ENCODE results near the gene TMEM266. TPM values are rescaled to one million over a fixed set of nuclear protein-coding genes. Genes with fewer than 3 reads are reported as not detected.

TMEM266 gene
- total RNA-seq, 5 donors from 2014 or later (not counting 1 experiment from before 2014, with no cell fraction given) = 0.16 TPM; not detected in 4

DNA sequence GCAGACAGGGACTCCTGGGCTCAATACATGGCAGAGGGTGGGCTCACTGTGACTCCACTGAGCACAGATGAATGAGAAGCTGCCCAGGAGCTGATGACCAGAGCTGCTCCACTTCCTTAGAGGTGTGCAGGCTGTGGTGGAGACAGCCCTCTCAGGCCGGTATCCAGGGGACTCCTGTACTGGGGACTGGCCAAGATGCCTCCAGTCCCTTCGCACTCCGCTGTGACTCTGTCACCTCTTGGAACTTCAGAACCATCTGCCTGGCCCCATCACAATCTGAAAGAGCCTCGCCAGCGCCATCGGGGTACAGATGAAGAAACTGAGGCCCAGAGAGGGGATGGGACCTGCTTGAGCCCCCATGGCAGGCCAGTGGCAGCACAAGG, 140.3 kb downstream of the TMEM266 start:
- peaks cover 0 to 2% of the 10 kb centered on the region in 2 donors for H3K36me3 ChIP-seq (ENCODE audit: control insufficient read depth in 2 of 2, extremely low read depth in 1 of 2, insufficient read depth in 1 of 2, low read length in 1 of 2)
- no peaks in the 10 kb centered on the region for H3K27me3 ChIP-seq (replicated peaks in 1 of 2; ENCODE audit: control insufficient read depth in 2 of 2, extremely low read depth in 1 of 2, insufficient read depth in 2 of 2, low read length in 1 of 2)
- no peaks in the 10 kb centered on the region for H3K4me1 Mint-ChIP-seq
- ChIA-PET CTCF (no interaction called here), POLR2A (no interaction called here)
- H3K27ac ChIP-seq (ENCODE audit: low read length) = no peak overlapping the region
- ATAC-seq (replicated peaks in 1 of 4) = no peak
- DNase-seq = no peak
- H3K4me3 Mint-ChIP-seq = no peak overlapping the region
- H3K4me1 ChIP-seq (ENCODE audit: control insufficient read depth in 1 of 2, extremely low read depth in 1 of 2, insufficient read depth in 2 of 2, low read length in 2 of 2) = no peaks in the 10 kb centered on the region
- WGBS (ENCODE audit: insufficient coverage) = 95% methylated on average over 6 of the region's 6 CpGs
- no peak overlapping the region for H3K4me3 ChIP-seq (ENCODE audit: control insufficient read depth in 1 of 2, extremely low read depth in 1 of 2, low read length in 1 of 2)
- H3K27me3 Mint-ChIP-seq = no peaks in the 10 kb centered on the region
- H3K36me3 Mint-ChIP-seq = no peaks in the 10 kb centered on the region
- H3K9me3 ChIP-seq = no peaks in the 10 kb centered on the region
- no peaks in the 10 kb centered on the region for H3K9me3 Mint-ChIP-seq
- no peak overlapping the region for H3K27ac Mint-ChIP-seq

DNA sequence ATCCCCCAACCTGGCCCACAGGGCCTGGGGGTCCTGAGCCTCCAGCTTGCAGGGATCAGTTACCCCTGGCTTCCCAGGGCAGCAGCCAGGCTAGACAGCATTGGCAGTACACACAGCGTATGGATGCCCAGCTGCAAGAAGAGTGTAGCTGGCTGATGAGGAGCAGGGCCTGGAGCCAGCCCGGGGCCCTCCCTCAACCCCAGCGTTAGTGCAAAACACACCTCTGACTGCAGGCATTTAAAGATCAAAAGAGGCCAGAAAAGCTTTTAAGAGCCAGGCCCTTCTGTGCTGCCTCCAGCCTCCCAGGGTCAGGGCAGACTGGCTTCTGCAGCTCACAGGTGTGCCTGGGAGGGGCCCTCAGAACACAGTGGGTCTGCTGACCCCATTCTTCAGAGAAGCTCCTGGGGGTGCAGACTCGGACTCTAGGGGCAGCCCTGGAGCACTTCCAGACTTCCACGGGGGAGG, 140.9 kb downstream of the TMEM266 start:
- Histone ChIP-seq H3K27me3 (replicated peaks in 1 of 2; ENCODE audit: control insufficient read depth in 2 of 2, extremely low read depth in 1 of 2, insufficient read depth in 2 of 2, low read length in 1 of 2) (no peaks in the 10 kb centered on the region), H3K4me3 (ENCODE audit: control insufficient read depth in 1 of 2, extremely low read depth in 1 of 2, low read length in 1 of 2) (no peak overlapping the region), H3K27ac (ENCODE audit: low read length) (no peak overlapping the region), H3K36me3 (ENCODE audit: control insufficient read depth in 2 of 2, extremely low read depth in 1 of 2, insufficient read depth in 1 of 2, low read length in 1 of 2) (peaks cover 0 to 2% of the 10 kb centered on the region in 2 donors), H3K9me3 (no peaks in the 10 kb centered on the region), H3K4me1 (ENCODE audit: control insufficient read depth in 1 of 2, extremely low read depth in 1 of 2, insufficient read depth in 2 of 2, low read length in 2 of 2) (no peaks in the 10 kb centered on the region)
- no peaks in the 10 kb centered on the region for H3K27me3 Mint-ChIP-seq
- no peak overlapping the region for H3K4me3 Mint-ChIP-seq
- H3K9me3 Mint-ChIP-seq = no peaks in the 10 kb centered on the region
- H3K27ac Mint-ChIP-seq = no peak overlapping the region
- H3K36me3 Mint-ChIP-seq = no peaks in the 10 kb centered on the region
- CTCF ChIA-PET = no interaction called here
- no peak for DNase-seq
- no peak for ATAC-seq (replicated peaks in 1 of 4)
- H3K4me1 Mint-ChIP-seq = no peaks in the 10 kb centered on the region
- POLR2A ChIA-PET = no interaction called here
- WGBS (ENCODE audit: insufficient coverage) = 65% methylated on average over 5 of the region's 5 CpGs

DNA sequence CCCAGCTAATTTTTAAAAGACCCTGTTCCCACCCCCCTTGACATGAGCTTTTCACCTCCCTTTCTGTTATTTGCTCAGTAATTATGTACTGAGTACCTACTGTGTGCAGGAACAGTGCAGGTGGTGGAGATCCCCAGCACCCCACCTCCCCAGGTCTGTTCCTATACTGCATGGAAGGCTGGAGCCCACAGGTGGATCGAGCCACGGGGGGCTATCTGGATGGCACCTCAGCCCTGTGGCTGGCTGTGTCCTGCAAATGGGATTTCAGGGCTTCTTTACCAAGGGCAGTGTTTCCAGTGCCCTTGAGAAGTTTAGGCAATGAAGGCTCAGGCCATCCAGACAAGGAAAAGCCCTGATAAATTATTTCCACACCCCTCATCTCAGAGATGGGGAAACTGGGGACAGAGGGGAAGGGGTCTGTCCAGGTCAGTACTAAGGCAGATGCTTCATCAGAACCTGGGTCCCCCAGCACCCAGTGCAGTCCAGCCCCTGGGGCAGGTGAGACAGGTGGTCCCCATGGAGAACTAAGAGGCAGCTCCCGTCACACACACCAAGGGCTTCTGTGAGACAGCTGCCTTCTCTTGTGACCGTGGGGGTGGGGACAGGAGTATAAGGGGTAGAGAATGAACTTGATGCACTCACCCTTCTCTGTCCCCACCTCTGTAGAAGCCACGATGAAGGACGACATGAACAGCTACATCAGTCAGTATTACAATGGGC, 141.9 kb downstream of the TMEM266 start:
- Histone ChIP-seq H3K27ac (ENCODE audit: low read length) (no peak overlapping the region), H3K36me3 (ENCODE audit: control insufficient read depth in 2 of 2, extremely low read depth in 1 of 2, insufficient read depth in 1 of 2, low read length in 1 of 2) (peaks cover 2 to 4% of the 10 kb centered on the region in 2 donors), H3K4me1 (ENCODE audit: control insufficient read depth in 1 of 2, extremely low read depth in 1 of 2, insufficient read depth in 2 of 2, low read length in 2 of 2) (no peaks in the 10 kb centered on the region), H3K27me3 (replicated peaks in 1 of 2; ENCODE audit: control insufficient read depth in 2 of 2, extremely low read depth in 1 of 2, insufficient read depth in 2 of 2, low read length in 1 of 2) (no peaks in the 10 kb centered on the region), H3K9me3 (no peaks in the 10 kb centered on the region), H3K4me3 (ENCODE audit: control insufficient read depth in 1 of 2, extremely low read depth in 1 of 2, low read length in 1 of 2) (no peak overlapping the region)
- DNase-seq = no peak
- ChIA-PET CTCF (no interaction called here), POLR2A (no interaction called here)
- Mint-ChIP-seq H3K4me3 (no peak overlapping the region), H3K4me1 (no peaks in the 10 kb centered on the region), H3K27me3 (no peaks in the 10 kb centered on the region), H3K27ac (no peak overlapping the region), H3K36me3 (no peaks in the 10 kb centered on the region), H3K9me3 (no peaks in the 10 kb centered on the region)
- no peak for ATAC-seq (replicated peaks in 1 of 4)
- WGBS (ENCODE audit: insufficient coverage) = 100% methylated on average over 2 of the region's 6 CpGs

DNA sequence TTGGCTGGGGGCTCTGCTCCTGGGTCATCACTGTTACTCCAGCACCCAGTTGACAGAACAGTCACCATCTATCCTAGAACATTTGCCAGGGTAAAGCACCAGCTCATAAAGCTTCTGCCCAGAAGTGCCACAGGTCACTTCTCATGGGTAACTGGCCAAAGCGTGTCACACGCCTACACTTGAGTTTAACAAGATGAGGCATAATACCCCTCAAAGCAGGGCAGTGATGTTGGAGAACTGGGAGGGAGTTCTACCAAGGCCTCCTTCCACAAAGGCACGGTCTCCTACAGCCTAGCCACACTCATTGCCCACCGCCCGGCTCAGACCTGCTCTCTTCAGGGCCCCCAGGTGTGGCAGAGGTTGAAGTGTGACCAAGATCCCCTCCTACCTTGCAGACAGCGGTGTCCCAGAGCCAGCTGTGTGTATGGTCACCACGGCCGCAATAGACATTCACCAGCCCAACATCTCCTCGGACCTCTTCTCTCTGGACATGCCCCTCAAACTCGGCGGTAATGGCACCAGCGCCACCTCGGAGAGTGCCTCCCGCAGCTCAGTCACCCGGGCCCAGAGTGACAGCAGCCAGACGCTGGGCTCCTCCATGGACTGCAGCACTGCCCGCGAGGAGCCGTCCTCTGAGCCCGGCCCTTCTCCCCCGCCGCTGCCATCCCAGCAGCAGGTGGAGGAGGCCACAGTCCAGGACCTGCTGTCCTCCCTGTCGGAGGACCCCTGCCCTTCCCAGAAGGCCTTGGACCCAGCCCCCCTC, 143.7 kb downstream of the TMEM266 start:
- Mint-ChIP-seq H3K9me3 (no peaks in the 10 kb centered on the region), H3K27me3 (no peaks in the 10 kb centered on the region), H3K4me1 (no peaks in the 10 kb centered on the region), H3K36me3 (peaks cover 9% of the 10 kb centered on the region), H3K4me3 (no peak overlapping the region), H3K27ac (no peak overlapping the region)
- POLR2A ChIA-PET = no interaction called here
- Histone ChIP-seq H3K27me3 (replicated peaks in 1 of 2; ENCODE audit: control insufficient read depth in 2 of 2, extremely low read depth in 1 of 2, insufficient read depth in 2 of 2, low read length in 1 of 2) (no peaks in the 10 kb centered on the region), H3K9me3 (no peaks in the 10 kb centered on the region), H3K27ac (ENCODE audit: low read length) (no peak overlapping the region), H3K4me1 (ENCODE audit: control insufficient read depth in 1 of 2, extremely low read depth in 1 of 2, insufficient read depth in 2 of 2, low read length in 2 of 2) (no peaks in the 10 kb centered on the region), H3K4me3 (ENCODE audit: control insufficient read depth in 1 of 2, extremely low read depth in 1 of 2, low read length in 1 of 2) (no peak overlapping the region), H3K36me3 (ENCODE audit: control insufficient read depth in 2 of 2, extremely low read depth in 1 of 2, insufficient read depth in 1 of 2, low read length in 1 of 2) (peaks cover 0 to 4% of the 10 kb centered on the region in 2 donors)
- peak in 1 of 4 experiments; percentile 15 for ATAC-seq (replicated peaks in 1 of 4)
- CTCF ChIA-PET = no interaction called here
- DNase-seq = no peak
- WGBS (ENCODE audit: insufficient coverage) = 96% methylated on average over 20 of the region's 23 CpGs

DNA sequence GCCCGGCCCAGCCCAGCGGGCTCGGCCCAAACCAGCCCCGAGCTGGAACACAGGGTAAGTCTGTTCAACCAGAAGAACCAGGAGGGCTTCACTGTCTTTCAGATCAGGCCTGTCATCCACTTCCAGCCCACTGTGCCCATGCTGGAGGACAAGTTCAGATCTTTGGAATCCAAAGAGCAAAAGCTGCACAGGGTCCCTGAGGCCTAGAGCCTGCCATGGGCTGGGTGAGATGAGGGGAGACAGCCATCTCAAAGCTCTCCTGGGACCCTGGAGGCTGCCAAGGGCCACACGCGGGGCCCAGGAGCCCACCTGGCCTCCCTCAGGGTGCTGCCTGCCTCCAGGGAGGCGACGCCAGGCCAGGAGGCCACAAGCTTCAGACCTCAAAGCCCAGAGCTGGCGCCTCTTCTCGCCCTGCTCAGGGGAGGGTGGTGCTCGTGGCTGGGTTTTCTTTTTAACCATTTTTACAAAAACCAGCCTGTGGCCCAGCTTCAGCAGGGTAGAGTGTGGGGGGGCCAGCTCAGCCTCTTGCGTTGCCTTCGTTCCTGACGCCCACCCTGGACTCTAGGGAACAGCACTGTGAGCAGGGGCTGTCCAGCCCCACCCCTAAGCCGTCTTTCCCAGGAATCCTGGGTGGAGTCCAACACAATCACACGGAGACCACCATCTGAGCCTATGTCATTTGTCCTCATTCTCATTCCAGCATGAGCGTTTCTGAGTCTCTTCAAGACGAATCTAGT, 144.5 kb downstream of the TMEM266 start:
- CTCF ChIA-PET = no interaction called here
- no peak overlapping the region for H3K4me3 Mint-ChIP-seq
- H3K27me3 ChIP-seq (replicated peaks in 1 of 2; ENCODE audit: control insufficient read depth in 2 of 2, extremely low read depth in 1 of 2, insufficient read depth in 2 of 2, low read length in 1 of 2) = no peaks in the 10 kb centered on the region
- no peaks in the 10 kb centered on the region for H3K4me1 Mint-ChIP-seq
- H3K9me3 Mint-ChIP-seq = no peaks in the 10 kb centered on the region
- no peak overlapping the region for H3K27ac ChIP-seq (ENCODE audit: low read length)
- H3K27me3 Mint-ChIP-seq = no peaks in the 10 kb centered on the region
- H3K36me3 ChIP-seq (ENCODE audit: control insufficient read depth in 2 of 2, extremely low read depth in 1 of 2, insufficient read depth in 1 of 2, low read length in 1 of 2) = peaks cover 0 to 4% of the 10 kb centered on the region in 2 donors
- no peak overlapping the region for H3K4me3 ChIP-seq (ENCODE audit: control insufficient read depth in 1 of 2, extremely low read depth in 1 of 2, low read length in 1 of 2)
- DNase-seq = no peak
- H3K4me1 ChIP-seq (ENCODE audit: control insufficient read depth in 1 of 2, extremely low read depth in 1 of 2, insufficient read depth in 2 of 2, low read length in 2 of 2) = no peaks in the 10 kb centered on the region
- peaks cover 9% of the 10 kb centered on the region for H3K36me3 Mint-ChIP-seq
- 85% methylated on average over 12 of the region's 18 CpGs for WGBS (ENCODE audit: insufficient coverage)
- ATAC-seq (replicated peaks in 1 of 4) = no peak
- no peaks in the 10 kb centered on the region for H3K9me3 ChIP-seq
- H3K27ac Mint-ChIP-seq = no peak overlapping the region
- POLR2A ChIA-PET = interaction anchor here in 1 of 2 donors (0.7 kb wide), 1 partner anchor 744 kb away, joined by 5 read pairs; no protein-coding TSS in a partner anchor

DNA sequence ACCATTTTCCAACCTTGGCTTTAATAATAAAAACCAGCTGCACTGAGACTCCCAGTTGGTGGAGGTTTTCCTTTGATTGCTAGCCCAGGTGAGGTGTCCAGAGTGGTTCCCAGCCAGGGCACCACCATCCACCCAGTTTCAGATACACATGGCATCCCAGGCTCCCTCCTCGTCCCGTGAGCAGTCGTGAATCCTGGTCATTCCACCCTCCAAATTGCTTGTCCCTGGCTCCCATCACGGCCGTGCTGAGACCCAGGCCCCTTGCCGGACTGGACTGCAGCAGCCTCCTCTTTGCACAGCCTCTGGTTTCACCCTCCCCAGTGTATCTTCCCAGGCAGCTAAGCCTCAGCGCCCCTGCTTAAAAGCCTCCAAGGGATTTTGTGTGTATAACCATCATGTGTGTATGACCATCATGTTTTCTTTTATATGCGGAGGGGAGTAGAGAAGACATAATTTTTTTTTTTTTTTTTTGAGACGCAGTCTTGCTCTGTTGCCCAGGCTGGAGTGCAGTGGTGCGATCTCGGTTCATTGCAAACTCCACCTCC, 145.2 kb downstream of the TMEM266 start:
- Histone ChIP-seq H3K27ac (ENCODE audit: low read length) (no peak overlapping the region), H3K36me3 (ENCODE audit: control insufficient read depth in 2 of 2, extremely low read depth in 1 of 2, insufficient read depth in 1 of 2, low read length in 1 of 2) (peaks cover 0 to 5% of the 10 kb centered on the region in 2 donors), H3K4me1 (ENCODE audit: control insufficient read depth in 1 of 2, extremely low read depth in 1 of 2, insufficient read depth in 2 of 2, low read length in 2 of 2) (no peaks in the 10 kb centered on the region), H3K27me3 (replicated peaks in 1 of 2; ENCODE audit: control insufficient read depth in 2 of 2, extremely low read depth in 1 of 2, insufficient read depth in 2 of 2, low read length in 1 of 2) (no peaks in the 10 kb centered on the region), H3K4me3 (ENCODE audit: control insufficient read depth in 1 of 2, extremely low read depth in 1 of 2, low read length in 1 of 2) (no peak overlapping the region), H3K9me3 (no peaks in the 10 kb centered on the region)
- DNase-seq = no peak
- no peaks in the 10 kb centered on the region for H3K9me3 Mint-ChIP-seq
- ATAC-seq (replicated peaks in 1 of 4) = no peak
- H3K36me3 Mint-ChIP-seq = peaks cover 10% of the 10 kb centered on the region
- H3K4me3 Mint-ChIP-seq = no peak overlapping the region
- ChIA-PET POLR2A (interaction anchor here in 1 of 2 donors (0.7 kb wide), 1 partner anchor 745 kb away, joined by 5 read pairs; no protein-coding TSS in a partner anchor), CTCF (no interaction called here)
- WGBS (ENCODE audit: insufficient coverage) = 91% methylated on average over 8 of the region's 11 CpGs
- no peaks in the 10 kb centered on the region for H3K27me3 Mint-ChIP-seq
- H3K4me1 Mint-ChIP-seq = no peaks in the 10 kb centered on the region
- no peak overlapping the region for H3K27ac Mint-ChIP-seq
